Urothelium cell line (cell line): Measurements from ENCODE around the gene GREB1L.
"Not testable (repeated sequence)": the region's sequence is repeated elsewhere in the genome, so short reads cannot be mapped to it uniquely, and the experiment has no call there.

Source experiments
- DNase-seq: peaks from one replicate; pipeline ENCODE4 v3.0.0; 2011; ENCODE audit warnings: low spot score, mixed read lengths
- FAIRE-seq: peaks from 2 replicates; lab custom pipeline; 2011; peaks lifted over from hg19 to GRCh38; lab: Jason Lieb, UNC

The GREB1L gene

DNA sequence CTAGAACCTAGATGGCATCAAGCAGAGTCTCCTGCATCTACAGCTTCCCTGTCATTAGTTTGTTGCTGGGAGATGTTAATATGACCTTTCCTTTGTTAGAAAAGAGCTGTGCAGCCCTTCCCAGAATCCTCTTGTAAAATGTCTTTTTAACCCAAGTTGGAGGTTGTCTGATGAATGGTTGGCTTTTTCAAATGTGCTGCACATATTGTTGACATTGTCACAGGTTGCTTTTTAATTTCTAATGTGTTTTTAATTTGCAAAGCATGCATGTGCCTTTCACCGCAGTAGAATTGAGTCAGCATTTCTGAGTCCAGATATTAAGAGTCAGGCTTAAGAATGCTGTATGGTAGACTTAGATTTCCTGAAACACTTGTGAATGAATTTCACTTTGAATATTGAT lies 120.8 kb downstream of the GREB1L start:
- DNase-seq (no peak), FAIRE-seq (no peak)

DNA sequence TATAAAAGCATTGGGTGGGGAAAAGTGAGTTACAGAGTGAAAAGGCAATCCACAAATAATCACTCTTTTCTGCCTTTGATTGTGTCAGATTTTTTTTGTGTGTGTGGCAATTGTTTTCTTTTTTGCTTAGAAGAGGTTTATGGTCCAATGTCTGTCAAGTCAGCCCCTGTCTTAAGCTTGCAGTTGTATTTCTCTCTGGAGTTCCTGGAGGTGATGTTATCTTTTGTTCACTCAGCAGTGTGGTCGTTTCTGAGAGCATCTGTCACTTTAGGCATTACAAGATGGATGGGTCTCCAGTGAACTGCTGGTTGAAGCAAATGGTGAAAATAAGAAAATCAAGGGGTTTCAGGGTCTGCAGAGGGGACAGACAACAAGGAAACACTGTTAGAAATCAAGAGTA lies 121.3 kb downstream of the GREB1L start:
- FAIRE-seq (no peak), DNase-seq (no peak)

DNA sequence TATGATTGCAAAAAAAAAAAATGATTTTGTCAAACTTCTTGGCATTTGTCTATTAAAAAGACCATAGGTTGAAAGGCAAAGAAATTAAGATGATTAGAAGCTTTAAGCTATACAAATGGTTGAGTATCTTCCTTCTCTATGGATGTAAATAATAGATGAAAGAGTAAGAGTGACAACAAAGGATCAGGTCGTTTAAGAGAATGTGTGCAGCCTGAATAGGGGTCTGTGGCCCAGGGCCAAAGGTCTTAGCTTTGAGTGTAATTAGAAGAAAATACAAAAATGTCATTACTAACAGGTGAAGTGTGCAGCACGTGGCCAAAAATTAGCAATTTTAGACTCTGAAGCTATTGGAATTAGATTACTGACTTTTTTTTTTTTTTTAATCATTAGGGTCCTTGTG lies 122.4 kb downstream of the GREB1L start:
- FAIRE-seq = no peak
- DNase-seq = no peak

DNA sequence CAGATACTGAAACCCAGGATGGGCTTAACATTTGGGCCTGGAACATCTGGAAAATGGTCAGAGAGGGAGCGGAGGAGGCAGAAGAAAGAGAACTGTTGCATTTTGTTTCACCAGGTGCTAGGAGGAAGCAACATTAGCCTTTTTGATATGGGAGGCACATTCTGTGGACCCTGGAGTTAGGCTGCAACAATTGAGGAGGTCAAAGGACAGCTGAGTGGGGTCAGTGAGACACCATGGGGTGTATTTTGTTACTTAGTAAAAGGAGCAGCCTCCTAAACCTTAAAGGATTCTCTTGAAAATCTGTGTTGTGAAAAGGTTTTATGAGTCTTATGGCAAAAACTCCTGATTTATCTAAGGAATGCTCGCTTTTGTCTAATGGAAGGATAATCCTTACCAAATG lies 124.9 kb downstream of the GREB1L start:
- DNase-seq = no peak
- no peak for FAIRE-seq

DNA sequence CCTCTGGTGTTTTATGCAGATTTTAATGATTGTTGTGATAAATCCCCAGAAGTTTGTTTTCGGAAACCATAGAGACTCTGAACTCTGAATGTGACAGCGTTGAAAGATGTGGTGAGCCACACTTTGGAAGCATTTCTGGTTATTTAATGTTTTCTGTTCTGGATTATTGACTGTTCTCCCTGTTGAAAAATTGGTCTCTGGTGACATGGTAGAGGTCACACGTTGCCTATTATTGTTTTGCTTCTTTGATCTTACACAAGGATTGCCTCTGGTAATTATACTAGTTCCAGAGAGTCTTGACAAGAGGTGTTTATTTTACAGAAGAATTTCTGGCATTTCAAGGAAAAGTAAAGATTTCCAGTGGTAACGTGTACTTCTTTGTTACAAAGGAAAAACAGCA lies 127.1 kb downstream of the GREB1L start:
- DNase-seq = no peak
- no peak for FAIRE-seq

DNA sequence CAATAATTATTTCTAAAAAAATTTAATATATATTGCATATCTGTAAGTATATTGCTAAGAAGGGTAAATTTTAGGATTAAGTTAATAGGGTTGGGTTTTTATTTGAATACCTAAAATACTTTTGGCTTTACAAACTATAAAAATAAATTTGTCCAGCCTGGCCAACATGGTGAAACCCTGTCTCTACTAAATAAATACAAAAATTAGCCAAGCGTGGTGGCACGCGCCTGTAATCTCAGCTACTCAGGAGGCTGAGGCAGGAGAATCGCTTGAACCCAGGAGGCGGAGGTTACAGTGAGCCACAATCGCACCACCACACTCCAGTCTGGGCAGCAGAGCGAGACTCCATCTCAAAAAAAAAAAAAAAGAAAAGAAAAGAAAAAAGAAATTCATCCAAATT lies 127.6 kb downstream of the GREB1L start:
- not testable (repeated sequence) for FAIRE-seq, DNase-seq

DNA sequence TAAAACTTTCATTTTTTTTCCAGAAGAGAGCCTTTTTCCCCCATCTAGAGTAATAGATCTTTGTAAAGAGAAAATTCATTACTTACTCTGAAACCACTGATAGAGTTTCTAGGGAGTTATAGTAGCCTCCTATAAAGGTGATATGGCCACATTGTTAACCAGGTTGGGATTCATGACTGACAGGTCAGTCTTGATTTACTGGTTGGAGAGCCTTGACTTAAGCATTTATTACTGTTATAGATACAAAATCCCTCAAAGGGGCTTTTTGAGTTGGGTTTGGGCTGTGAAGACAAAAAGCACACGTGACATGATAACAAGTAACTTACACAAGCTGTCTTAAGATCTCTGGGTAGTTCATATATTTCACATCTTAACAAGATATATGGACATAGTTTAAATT lies 141.0 kb downstream of the GREB1L start:
- no peak for FAIRE-seq
- DNase-seq = no peak

DNA sequence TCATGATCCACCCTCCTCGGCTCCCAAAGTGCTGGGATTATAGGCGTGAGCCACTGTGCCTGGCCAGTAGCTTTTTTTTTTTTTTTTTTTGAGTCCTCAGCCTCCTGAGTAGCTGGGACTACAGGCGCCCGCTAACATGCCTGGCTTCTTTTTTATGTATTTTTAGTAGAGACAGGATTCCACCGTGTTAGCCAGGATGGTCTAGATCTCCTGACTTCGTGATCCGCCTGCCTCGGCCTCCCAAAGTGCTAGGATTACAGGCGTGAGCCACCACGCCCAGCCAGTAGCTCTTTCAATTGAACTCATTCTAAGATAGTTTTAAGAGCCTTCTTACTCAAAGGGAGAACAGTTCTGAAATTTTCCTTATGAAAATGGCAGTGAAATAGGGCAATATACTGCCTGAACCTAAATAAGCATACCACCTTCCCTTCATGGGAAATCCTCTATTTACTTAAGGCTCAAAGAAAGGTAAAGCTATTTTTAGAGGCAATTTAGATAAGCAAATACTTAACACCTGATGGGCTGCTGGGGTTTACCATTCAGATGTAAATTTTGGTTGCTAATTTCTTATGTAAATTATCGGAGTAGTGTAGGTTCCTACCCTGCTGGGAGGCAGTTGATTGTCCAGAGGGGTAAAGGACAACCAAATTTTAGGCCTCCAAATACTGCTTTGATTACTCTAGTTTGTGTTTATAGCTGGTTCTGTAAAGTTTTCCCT lies 144.7 kb downstream of the GREB1L start:
- DNase-seq = no peak
- FAIRE-seq = no peak

DNA sequence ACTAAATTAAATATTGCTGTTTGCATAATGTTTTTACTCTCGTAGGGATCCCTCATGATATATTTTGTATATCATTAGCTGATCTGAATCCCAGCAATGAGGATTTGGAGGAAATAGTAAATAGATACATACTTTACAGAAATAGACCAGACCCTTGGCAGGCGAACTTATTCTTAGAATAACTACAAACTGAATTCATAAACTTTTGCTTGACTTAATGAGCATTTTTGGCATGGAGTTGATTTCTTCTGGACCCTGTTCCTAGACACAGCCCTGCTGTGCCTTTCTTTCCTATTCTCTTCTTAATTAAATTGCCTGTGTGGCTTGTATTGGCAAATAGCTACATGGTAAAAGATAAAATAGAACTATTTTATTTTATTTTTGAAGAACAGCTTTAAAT lies 145.9 kb downstream of the GREB1L start:
- no peak for FAIRE-seq

DNA sequence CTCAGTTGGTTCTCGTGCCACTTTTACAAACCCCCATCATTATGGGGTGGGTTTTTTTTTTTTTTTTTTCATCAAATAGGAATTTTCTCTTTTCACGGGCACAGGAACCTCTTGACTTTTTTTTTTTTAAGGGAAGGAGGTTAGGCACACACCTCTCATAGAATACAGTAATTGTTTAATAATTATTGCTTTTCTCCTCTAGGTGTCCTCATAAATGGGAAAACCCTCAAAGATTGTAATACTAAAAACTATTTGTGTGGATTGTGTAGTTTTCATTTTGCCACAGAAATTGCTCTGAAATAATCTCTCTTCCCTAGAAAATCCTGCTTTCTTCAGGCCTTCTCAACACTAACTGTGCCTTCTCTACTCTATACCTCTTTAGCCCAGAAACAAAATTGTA lies 147.3 kb downstream of the GREB1L start:
- DNase-seq (no peak), FAIRE-seq (no peak)

More for the DNA sequence above, 145.9 kb downstream of the GREB1L start:
- no peak for DNase-seq

DNA sequence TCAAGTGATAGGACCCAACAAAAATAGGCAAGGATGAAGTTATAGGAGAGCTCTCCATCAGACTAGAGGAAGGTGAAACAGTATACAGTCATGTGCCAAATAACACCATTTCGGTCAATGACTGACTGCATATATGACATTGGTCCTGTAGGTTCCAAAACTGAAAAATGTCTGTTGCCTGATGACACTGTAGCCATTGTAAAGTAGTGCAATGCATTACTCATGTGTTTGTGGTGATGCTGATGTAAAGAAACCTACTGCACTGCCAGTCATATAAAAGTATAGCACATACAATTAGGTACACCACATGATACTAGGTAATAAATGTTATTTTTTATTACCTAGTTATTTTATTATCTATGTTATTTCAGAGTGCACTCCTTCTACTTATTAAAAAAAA lies 147.9 kb downstream of the GREB1L start:
- no peak for FAIRE-seq
- no peak for DNase-seq

DNA sequence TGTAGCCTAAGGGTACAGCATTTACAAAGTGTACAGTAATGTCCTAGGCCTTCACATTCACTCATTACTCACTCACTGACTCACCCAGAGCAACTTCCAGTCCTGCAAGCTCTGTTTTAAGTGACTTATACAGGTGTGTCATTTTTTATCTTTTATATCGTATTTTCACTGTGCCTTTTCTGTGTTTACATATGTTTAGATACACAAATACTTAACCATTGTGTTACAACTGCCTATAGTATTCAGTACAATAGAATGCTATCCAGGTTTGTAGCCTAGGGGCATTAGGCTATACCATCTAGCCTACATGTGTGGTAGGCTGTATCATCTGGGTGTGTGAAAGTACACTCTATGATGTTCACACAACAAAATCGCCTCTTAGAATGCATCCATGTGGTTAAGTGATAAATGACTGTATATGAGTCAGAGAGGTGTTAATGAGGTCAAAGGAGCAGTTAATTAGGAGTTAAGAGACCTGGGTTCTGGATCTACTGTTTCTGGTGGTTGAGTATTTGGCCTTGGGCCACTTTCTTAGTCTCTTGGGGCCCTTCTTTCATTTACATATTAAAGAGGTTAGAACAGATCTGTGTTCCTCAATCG lies 149.1 kb downstream of the GREB1L start:
- peak; percentile 20 for FAIRE-seq
- no peak for DNase-seq

DNA sequence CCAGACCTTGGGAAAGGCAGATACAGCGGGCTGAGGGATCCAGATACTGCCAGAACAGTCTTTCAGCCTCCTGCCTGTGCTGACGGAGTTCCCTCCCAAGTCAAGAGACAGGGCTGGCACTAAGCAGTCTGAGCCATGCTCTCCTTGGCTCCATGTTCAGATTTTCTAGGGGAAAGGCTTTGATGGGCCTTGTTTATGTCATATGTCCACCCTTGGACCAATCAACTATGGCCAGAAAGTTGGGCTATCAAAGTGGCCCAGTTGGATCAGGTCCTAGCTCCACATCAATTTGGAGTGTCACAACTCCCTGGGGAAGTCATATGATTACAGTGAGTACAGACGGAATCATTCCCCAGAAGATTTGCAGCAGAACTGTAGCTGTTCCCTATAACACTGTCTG lies 152.0 kb downstream of the GREB1L start:
- no peak for FAIRE-seq
- no peak for DNase-seq

DNA sequence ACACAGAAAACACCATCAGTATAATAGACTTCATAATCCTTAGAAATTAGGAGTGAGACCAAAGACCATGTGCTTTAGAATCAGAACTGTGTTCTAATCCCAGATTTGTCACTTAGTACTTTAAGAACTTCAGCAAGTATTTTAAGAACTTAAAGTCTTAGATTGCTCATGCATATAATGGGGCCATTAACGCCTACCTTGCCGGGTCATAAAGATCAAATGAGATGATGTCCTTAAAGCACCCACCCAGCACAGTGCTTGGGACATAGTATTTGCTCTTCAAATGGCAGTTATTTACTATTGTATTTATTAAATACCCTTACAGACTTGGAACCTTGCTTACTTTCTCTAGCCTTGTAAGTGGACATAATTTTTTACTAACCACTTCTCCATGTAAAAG lies 156.1 kb downstream of the GREB1L start:
- DNase-seq (no peak), FAIRE-seq (no peak)

DNA sequence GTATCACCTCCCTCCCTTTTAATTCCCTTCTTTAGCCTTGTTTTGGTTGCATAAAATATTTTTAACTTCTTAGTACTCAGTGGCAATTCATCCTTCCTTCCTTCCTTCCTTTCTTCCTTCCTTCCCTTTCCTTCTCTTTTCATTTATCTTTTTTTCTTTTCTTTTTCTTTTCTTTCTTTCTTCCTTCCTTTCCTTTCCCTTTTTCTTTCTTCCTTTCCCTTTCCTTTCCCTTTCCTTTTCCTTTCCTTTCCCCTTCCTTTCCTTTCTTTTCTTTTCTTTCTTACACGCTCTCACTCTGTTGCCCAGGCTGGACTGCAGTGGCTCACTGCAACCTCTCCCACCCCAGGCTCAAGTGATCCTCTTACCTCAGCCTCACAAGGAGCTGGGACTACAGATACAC lies 160.2 kb downstream of the GREB1L start:
- no peak for FAIRE-seq
- DNase-seq = no peak

DNA sequence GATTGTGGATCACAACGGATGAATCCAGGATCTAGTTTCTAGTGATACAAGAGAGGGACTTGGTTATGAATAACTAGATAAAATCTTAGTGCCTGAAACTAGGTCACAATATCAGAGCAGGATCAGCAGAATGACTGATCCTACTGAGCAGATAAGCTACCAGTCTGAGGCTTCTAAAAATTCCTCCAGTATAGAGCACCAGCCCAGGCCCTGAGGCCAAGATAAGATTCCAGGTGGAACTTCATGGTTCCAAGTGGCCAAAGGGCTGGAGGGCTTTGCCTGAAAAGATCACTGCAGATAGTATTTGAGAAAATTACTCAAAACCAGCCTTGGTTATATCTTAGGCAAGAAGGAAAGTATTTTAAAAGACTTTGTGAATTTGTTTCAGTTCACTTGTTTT lies 162.4 kb downstream of the GREB1L start:
- FAIRE-seq = no peak
- no peak for DNase-seq

DNA sequence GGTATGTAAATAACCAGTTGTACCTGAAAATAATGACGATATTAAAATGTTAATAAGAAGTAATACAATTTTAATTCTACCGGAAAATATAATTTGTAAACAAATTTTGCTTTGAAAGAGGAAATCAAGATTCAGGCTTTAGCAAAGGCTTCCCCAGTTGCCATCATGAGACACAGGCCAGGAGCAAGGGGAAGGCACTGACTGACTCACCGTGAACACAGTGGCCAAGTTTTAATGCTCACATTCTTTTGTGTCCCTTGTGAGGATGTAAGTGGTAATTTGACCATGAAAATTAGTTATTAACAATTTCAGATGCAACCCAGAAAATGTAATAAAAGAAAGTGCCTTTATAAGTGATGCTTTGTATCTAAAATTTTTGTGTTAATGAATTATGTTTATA lies 164.1 kb downstream of the GREB1L start:
- no peak for FAIRE-seq
- no peak for DNase-seq

DNA sequence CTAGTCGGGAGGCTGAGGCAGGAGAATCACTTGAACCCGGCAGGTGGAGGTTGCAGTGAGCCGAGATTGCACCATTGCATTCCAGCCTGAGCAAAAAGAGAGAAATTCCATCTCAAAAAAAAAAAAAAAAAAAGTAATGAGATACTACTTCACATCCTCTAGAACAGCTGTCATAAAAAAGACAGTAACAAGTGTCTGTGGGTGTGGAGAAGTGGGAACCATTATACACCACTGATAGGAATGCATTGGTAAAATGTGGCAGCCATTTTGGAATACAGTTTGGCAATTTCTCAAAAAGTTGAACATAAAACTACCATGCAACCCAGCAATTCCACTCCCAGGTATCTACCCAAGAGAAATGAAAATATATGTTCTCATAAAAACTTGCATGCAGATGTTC lies 166.6 kb downstream of the GREB1L start:
- DNase-seq (no peak), FAIRE-seq (no peak)

DNA sequence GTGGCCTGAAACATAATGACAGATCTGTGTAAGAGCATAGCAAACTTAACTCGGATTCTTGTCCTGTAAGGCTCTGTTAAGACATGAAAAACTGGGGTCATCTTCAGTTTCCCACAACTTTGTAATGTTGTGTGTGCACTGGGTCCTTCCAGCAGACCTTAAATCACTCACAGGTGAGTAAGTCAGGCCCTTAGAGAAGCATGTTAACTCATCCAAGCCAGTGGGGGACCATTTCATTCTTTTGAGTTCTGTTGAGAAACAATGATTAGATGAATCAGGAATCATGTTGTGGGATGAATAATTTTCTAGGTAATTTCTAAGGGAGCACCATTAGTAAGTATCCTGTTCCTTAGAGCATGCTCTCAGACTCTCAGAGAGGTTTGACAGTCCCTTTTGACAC lies 191.4 kb downstream of the GREB1L start:
- no peak for FAIRE-seq
- no peak for DNase-seq

DNA sequence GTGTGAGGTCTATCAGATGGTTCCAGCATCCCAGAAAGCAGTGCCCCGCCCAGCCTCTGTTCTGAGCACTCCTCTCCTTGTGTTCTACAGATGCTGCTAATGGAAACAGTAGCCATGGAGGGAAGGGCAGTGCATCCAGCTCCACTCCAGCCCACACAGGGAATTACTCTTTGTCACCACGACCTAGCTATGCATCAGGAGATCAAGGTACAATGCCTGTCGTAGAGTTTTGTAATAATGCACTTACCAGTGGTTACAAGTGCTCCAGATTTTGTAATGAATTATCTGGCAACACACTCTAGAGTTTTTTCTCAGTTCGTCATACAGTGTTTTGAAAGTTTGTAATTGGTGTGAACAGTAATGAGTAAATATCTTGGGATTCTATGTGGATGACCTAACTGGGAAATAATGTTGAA lies 197.4 kb downstream of the GREB1L start:
- DNase-seq = peak; percentile 34

DNA sequence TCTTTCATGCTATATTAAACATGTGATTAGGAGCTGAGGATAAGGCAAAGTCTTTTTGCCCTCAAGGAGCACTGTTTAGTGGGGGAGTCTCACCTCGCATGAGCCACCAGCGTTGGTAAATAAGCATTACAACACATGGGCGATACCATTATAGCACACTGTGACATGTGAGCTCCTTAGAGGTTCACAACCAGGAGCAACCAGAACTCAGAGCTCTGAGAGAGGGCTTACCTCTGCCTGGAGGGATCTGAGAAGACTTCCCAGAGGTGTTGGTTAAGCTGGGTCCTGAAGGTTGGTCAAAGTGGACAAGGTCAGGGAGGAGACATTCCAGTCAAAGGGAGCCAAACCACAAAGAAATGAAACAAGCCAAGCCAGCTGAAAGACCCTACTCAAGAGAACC lies 199.6 kb downstream of the GREB1L start:
- no peak for DNase-seq
- FAIRE-seq = no peak

More for the DNA sequence above, 197.4 kb downstream of the GREB1L start:
- peak; percentile 50 for FAIRE-seq

DNA sequence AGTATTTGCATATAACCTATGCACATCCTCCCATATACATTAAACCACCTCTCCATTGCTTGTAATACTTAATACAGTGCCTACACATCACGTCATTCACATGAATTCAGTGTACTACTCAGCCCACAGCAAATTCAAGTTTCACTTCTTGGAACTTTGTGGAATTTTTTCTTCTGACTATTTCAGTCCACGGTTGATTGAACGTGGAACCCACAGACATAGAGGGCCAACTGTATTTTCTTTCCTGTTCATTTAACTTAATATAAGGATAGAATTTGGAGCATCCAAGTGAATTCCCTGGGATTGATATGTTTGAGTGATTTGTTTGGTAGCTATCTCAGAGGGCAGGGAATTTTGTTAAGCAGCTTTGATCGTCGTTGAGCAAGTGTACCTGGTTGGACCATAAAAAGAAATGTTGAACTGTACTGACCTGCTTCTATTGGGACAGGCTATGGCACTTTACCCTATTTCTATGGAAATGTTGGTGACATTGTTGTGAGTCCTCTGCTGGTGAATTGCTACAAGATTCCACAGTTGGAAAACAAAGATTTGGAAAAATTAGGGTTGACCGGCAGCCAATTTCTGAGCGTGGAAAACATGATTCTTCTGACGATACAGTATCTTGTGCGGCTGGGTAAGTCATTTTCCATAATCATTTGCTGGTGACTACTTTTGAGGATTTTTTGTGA lies 201.9 kb downstream of the GREB1L start:
- FAIRE-seq (peak; percentile 70), DNase-seq (no peak)
